ENCODE measurements around the gene RAP2B. TPM values are rescaled to one million over a fixed set of nuclear protein-coding genes. Genes with fewer than 3 reads are reported as not detected.
A peak's percentile ranks its signal among the peaks of the same experiment; 100 is the strongest.

The RAP2B gene
- total and polyA plus RNA-seq, 7 donors: 0.49 to 3.2 (median 1.8) TPM

- no peaks in the 10 kb centered on the region for H3K27me3 ChIP-seq (ENCODE audit: insufficient read depth in 3 of 3, low read length in 2 of 3)
- 59 to 66% (median 65%) methylated on average over 5 of the region's 5 CpGs for WGBS, 3 donors
- intact Hi-C loops (cut with DNase I): no loop called here
- H3K9me3 ChIP-seq: no peaks in the 10 kb centered on the region
- no peaks in the 10 kb centered on the region for H3K4me1 ChIP-seq
- DNase-seq (peak; percentile 25 to 52), ATAC-seq (peak in 1 of 4 donors; percentile 13)
- TF ChIP-seq CTCF (IDR thresholded peaks at IDR 0.05): no peak
- no peak overlapping the region for H3K27ac ChIP-seq
- H3K36me3 ChIP-seq (ENCODE audit: insufficient read depth in 1 of 2, low read depth in 1 of 2): no peaks in the 10 kb centered on the region
- H3K4me3 ChIP-seq: no peak overlapping the region
Measured at GRCh38 chr3:153138276-153139210, 23.5 kb upstream of the RAP2B start.

- Histone ChIP-seq H3K36me3 (ENCODE audit: insufficient read depth in 1 of 2, low read depth in 1 of 2) (no peaks in the 10 kb centered on the region), H3K4me1 (no peaks in the 10 kb centered on the region), H3K9me3 (no peaks in the 10 kb centered on the region), H3K27ac (no peak overlapping the region), H3K4me3 (no peak overlapping the region), H3K27me3 (ENCODE audit: insufficient read depth in 3 of 3, low read length in 2 of 3) (no peaks in the 10 kb centered on the region)
- ATAC-seq (no peak), DNase-seq (no peak)
- no peak for TF ChIP-seq CTCF (IDR thresholded peaks at IDR 0.05)
- 77 to 82% (median 79%) methylated on average over 1 of the region's 1 CpG for WGBS, 3 donors
- intact Hi-C loops (cut with DNase I): no loop called here
Measured at GRCh38 chr3:153142961-153143360, 19.1 kb upstream of the RAP2B start.

GRCh38 chr3:153144071-153144470 lies 18.0 kb upstream of the RAP2B start:
- Histone ChIP-seq H3K4me3 (no peak overlapping the region), H3K4me1 (no peaks in the 10 kb centered on the region), H3K27ac (no peak overlapping the region), H3K27me3 (ENCODE audit: insufficient read depth in 3 of 3, low read length in 2 of 3) (no peaks in the 10 kb centered on the region), H3K36me3 (ENCODE audit: insufficient read depth in 1 of 2, low read depth in 1 of 2) (no peaks in the 10 kb centered on the region), H3K9me3 (no peaks in the 10 kb centered on the region)
- WGBS, 3 donors: 83 to 100% (median 83%) methylated on average over 1 of the region's 1 CpG
- intact Hi-C loops (cut with DNase I): no loop called here
- TF ChIP-seq CTCF (IDR thresholded peaks at IDR 0.05): no peak
- no peak for DNase-seq
- no peak for ATAC-seq

GRCh38 chr3:153144779-153145178 lies 17.2 kb upstream of the RAP2B start:
- no peak for TF ChIP-seq CTCF (IDR thresholded peaks at IDR 0.05)
- Histone ChIP-seq H3K36me3 (ENCODE audit: insufficient read depth in 1 of 2, low read depth in 1 of 2) (no peaks in the 10 kb centered on the region), H3K27ac (no peak overlapping the region), H3K4me3 (no peak overlapping the region), H3K4me1 (no peaks in the 10 kb centered on the region), H3K27me3 (ENCODE audit: insufficient read depth in 3 of 3, low read length in 2 of 3) (no peaks in the 10 kb centered on the region), H3K9me3 (no peaks in the 10 kb centered on the region)
- no peak for DNase-seq
- ATAC-seq: no peak
- 92 to 100% (median 92%) methylated on average over 1 of the region's 1 CpG for WGBS, 3 donors
- intact Hi-C loops (cut with DNase I): no loop called here

Data from psoas muscle (tissue), 8 donors.